Measurements from ENCODE around the gene NEURL1.

NEURL1 gene

GRCh38 chr10:103548006-103548405, 54.5 kb downstream of the NEURL1 start:
- DNase-seq (ENCODE audit: low spot score): peak; percentile 9
- TF ChIP-seq CTCF (IDR thresholded peaks at IDR 0.05): no peak
- no peak overlapping the region for H3K4me3 ChIP-seq
- no peak overlapping the region for H3K27ac ChIP-seq

- DNase-seq (ENCODE audit: low spot score): peak; percentile 55
- Histone ChIP-seq H3K27ac (no peak overlapping the region), H3K4me3 (no peak overlapping the region)
- TF ChIP-seq CTCF (IDR thresholded peaks at IDR 0.05): no peak
Observed at GRCh38 chr10:103548581-103549348, 55.3 kb downstream of the NEURL1 start.

GRCh38 chr10:103549349-103549685, 55.8 kb downstream of the NEURL1 start:
- TF ChIP-seq CTCF (IDR thresholded peaks at IDR 0.05): no peak
- H3K4me3 ChIP-seq: no peak overlapping the region
- H3K27ac ChIP-seq: no peak overlapping the region
- DNase-seq (ENCODE audit: low spot score): peak; percentile 57

- no peak overlapping the region for H3K4me3 ChIP-seq
- no peak for TF ChIP-seq CTCF (IDR thresholded peaks at IDR 0.05)
- H3K27ac ChIP-seq: no peak overlapping the region
- no peak for DNase-seq (ENCODE audit: low spot score)
Observed at GRCh38 chr10:103550229-103550628, 56.7 kb downstream of the NEURL1 start.

GRCh38 chr10:103551619-103552602, 58.4 kb downstream of the NEURL1 start:
- H3K4me3 ChIP-seq: no peak overlapping the region
- no peak for TF ChIP-seq CTCF (IDR thresholded peaks at IDR 0.05)
- no peak for DNase-seq (ENCODE audit: low spot score)
- H3K27ac ChIP-seq: no peak overlapping the region

- no peak for DNase-seq (ENCODE audit: low spot score)
- Histone ChIP-seq H3K4me3 (no peak overlapping the region), H3K27ac (no peak overlapping the region)
- TF ChIP-seq CTCF (IDR thresholded peaks at IDR 0.05): no peak
Observed at GRCh38 chr10:103552856-103553742, 59.6 kb downstream of the NEURL1 start.

All from coronary artery (tissue), 2 donors.